GM10266 (cell line): ENCODE data around the gene ZNF124.
"Not testable (repeated sequence)": the region's sequence is repeated elsewhere in the genome, so short reads cannot be mapped to it uniquely, and the experiment has no call there.

Experiments used
- DNase-seq: peaks from one replicate; pipeline ENCODE4 v3.0.0; 2012; ENCODE audit errors: extremely low spot score
- TF ChIP-seq, protein P1 (sequence below): IDR thresholded peaks from 2 replicates; pipeline ENCODE4 v1.5.1; 2012; ENCODE audit warnings: mild to moderate bottlenecking, low read depth; ENCODE audit not compliant: control insufficient read depth, insufficient read depth; ENCODE audit errors: missing control alignments

The ZNF124 gene

DNA sequence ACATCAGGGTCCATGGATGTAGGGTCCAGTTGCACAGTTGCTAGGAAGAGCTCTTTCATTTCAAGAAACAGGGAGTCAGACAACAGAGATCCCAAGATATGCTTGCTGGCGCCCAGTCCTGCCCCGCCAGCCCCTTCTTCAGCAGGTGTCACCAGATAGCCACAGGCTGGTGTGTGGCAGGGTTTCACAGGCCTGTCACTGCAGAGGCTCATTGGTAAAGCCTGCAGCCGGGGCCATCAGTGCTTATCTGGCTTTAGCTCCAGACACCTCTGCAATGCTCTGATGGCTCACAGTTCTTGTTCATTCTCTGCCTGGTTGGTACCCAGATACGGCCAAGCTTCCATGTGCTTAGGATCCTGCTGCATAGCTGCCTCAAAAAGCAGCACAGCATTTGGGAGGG is 12.4 kb upstream of the ZNF124 start:
- no peak for DNase-seq
- TF ChIP-seq, protein P1, sequence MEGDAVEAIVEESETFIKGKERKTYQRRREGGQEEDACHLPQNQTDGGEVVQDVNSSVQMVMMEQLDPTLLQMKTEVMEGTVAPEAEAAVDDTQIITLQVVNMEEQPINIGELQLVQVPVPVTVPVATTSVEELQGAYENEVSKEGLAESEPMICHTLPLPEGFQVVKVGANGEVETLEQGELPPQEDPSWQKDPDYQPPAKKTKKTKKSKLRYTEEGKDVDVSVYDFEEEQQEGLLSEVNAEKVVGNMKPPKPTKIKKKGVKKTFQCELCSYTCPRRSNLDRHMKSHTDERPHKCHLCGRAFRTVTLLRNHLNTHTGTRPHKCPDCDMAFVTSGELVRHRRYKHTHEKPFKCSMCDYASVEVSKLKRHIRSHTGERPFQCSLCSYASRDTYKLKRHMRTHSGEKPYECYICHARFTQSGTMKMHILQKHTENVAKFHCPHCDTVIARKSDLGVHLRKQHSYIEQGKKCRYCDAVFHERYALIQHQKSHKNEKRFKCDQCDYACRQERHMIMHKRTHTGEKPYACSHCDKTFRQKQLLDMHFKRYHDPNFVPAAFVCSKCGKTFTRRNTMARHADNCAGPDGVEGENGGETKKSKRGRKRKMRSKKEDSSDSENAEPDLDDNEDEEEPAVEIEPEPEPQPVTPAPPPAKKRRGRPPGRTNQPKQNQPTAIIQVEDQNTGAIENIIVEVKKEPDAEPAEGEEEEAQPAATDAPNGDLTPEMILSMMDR = no peak

DNA sequence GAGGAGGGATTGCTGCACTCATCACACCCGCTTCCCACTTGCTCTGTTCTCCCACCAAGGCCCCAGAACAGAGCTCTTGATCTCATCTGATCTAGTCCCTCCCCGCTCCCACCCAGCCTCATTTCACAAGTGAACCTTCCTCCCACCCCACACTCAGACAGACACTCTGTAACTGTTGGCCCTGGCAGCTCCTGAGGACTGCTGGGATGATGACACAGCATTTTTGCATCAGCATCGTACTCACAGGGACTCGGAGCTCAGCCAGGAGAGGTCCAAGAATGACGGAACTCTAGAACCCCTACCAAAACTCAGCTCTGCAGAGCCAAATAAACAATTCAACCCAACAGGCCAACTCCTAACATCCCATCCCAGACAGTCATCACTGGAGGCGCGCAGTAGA is 11.2 kb upstream of the ZNF124 start:
- no peak for DNase-seq
- TF ChIP-seq, protein P1 = no peak

DNA sequence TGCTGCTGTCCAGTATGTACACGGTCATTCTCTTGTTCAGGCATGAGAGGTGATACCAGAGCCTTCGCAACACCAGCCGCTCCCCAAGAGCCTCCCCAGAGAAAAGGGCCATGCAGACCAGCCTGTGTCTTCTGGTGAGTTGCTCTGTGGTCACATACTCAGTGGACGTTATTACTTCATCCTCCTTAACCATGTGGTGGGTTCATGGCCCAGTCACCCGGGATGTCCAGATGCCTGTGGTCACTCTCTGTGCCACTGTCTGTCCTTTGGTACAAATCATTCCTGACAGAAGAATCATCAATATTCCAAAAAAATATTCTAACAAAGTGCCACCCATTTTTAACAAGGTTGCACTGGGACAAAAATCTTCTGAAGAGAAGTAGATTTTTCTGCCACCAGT is 8.8 kb upstream of the ZNF124 start:
- TF ChIP-seq, protein P1 = no peak
- DNase-seq = no peak

DNA sequence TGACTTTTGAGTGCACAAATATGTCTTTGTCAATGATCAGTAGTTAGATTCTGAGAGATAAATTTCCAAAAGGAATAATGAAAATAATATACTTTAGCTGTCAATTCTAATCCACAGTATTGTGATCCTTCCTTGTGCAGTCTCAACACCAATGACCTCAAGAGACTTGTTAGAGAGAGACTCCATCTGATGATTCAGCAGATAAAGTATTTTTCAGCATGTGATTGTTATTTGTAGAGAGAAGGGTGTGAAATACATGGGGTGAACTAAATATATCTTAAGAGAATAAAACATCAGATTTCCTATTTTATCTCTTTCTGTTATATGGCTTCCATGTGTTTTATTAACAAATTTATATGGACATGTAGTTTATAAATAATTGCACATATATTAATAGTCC is 5.9 kb upstream of the ZNF124 start:
- TF ChIP-seq, protein P1 = no peak
- no peak for DNase-seq

DNA sequence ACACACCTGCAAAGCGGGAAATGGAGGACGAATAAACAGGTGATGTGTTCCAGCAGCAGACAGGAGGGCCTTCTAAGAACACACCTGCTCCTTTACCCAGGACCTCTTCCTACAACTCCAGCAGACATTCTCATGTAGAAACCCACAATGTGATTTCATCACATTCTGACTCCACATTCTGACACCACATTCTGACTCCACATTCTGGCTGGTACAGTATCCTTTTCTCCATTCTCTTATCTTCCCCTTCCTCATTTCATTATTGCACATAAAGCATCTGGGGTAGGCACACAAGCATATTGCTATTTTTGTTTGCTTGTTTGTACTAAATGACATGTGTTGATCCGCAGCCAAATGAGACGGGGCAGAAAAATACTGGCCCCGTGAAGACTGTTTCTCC is 3.6 kb upstream of the ZNF124 start:
- TF ChIP-seq, protein P1 = no peak
- no peak for DNase-seq

DNA sequence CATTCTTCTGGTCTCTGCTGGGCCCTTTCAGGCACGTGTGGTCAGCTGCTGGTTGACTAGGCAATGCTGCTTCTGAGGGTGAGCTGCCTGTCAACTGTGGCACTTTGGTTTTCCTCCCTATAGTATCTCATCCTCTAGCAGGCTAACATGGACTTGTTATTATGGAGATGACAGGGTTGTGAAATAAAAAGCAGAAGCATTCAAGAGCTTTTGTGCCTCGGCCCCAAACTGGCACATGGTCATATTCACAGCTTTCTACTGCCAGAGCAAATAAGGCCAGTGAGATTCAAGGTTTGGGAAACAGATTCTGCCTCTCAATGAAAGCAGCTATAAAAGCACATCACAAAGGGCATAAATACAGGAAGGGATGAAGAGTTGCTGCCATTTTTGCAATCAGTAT is 1.6 kb upstream of the ZNF124 start:
- TF ChIP-seq, protein P1 = no peak
- DNase-seq = no peak

DNA sequence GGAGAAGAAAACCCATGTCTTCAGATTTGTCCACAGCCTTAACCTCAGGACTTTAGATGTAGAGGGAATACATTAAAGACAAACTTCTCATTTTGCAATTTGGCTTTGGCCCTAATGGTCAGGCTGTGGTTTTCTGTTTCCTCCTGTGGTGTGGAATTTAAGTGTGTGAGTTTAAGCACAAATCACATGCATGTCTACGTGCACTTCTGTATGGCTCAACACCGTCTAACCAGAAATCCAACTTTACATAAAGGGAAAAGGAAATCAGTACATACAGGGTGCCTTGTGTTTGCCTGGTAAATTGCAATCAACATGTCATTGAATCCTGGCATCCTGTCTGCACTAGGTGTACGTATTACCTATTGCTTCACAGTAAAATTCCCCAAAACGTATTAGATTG is 1.2 kb upstream of the ZNF124 start:
- TF ChIP-seq, protein P1 = no peak
- no peak for DNase-seq

DNA sequence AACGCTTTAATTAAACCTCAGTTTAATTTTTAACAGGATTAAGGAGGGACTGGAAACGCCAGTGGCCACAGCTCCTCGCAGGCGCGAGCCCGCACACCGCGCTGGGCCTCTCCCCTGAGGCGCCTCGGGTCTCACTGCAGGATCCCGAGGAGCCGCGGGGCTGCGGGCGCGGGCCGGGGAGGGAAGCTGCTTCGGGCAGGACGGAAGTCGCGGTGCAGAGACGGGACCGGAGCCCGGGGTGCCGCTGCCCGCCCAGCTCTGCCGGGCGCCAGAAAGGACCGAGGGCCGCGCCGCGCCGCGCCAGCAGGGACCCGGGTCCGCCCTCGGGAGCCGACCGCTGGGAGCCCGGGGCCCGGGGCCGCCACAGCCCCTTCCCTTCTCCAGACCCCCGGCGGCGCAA is 377 bp downstream of the ZNF124 start:
- DNase-seq = not testable (repeated sequence)
